ENCODE measurements around the gene VEGFC. TPM values are rescaled to one million over a fixed set of nuclear protein-coding genes. Genes with fewer than 3 reads are reported as not detected.

VEGFC gene
- total RNA-seq, 2 donors from 2014 or later, result not detected

GRCh38 chr4:176789955-176790354, 2.8 kb downstream of the VEGFC start:
- DNase-seq (ENCODE audit: low spot score) (no peak), ATAC-seq (peak in 1 of 2 donors; percentile 44)
- Mint-ChIP-seq H3K4me3 (no peak overlapping the region), H3K36me3 (peaks cover 11% of the 10 kb centered on the region), H3K9me3 (no peaks in the 10 kb centered on the region), H3K27me3 (peaks cover 15 to 41% of the 10 kb centered on the region in 2 donors), H3K27ac (no peak overlapping the region), H3K4me1 (ENCODE audit: low read depth in 2 of 2) (no peaks in the 10 kb centered on the region)

DNA sequence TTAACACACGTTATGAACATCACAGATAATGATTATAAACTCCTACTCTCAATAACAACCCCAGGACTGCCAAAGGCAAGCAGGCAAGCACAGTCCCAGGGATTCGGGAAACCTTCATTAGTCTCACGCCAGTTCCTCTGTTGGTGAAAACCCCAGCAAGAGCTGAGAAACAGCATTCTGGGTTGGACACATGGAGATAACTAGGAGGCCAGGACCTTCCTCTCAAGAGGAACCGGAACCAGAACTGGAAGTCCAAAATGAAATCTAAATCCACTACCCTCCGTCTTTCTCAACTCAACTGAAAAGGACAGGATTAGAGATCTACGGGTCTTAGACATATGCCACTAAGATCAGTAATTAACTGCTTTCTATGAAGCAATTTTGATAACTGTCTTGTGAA, 3.8 kb downstream of the VEGFC start:
- Mint-ChIP-seq H3K4me1 (ENCODE audit: low read depth in 2 of 2) (no peaks in the 10 kb centered on the region), H3K9me3 (no peaks in the 10 kb centered on the region), H3K27me3 (peaks cover 8 to 33% of the 10 kb centered on the region in 2 donors), H3K27ac (no peak overlapping the region), H3K36me3 (peaks cover 9% of the 10 kb centered on the region), H3K4me3 (no peak overlapping the region)
- ATAC-seq, result no peak
- no peak for DNase-seq (ENCODE audit: low spot score)

DNA sequence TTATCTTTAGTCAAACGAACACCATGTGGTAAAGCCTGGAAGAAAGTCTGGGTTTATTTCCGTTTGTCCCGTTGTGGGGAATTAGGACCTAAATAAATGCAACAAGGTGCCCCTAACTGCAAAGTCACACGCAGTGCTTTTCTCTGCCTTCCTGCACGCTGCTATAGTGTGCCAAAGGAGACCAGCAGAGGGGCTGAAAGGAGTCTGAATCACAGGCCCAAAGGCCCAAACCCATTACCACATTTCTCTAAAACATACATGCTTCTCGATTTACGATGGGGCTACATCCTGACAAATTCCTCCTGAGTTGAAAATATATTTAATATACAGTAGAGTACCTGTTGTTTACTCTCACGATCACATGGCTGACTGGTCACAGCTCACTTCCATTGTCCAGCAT, 4.5 kb downstream of the VEGFC start:
- no peak overlapping the region for H3K4me3 Mint-ChIP-seq
- DNase-seq (ENCODE audit: low spot score) (no peak), ATAC-seq (no peak)
- H3K27ac Mint-ChIP-seq, result no peak overlapping the region
- no peaks in the 10 kb centered on the region for H3K4me1 Mint-ChIP-seq (ENCODE audit: low read depth in 2 of 2)
- H3K9me3 Mint-ChIP-seq, result no peaks in the 10 kb centered on the region
- peaks cover 4 to 26% of the 10 kb centered on the region in 2 donors for H3K27me3 Mint-ChIP-seq
- peaks cover 2% of the 10 kb centered on the region for H3K36me3 Mint-ChIP-seq

DNA sequence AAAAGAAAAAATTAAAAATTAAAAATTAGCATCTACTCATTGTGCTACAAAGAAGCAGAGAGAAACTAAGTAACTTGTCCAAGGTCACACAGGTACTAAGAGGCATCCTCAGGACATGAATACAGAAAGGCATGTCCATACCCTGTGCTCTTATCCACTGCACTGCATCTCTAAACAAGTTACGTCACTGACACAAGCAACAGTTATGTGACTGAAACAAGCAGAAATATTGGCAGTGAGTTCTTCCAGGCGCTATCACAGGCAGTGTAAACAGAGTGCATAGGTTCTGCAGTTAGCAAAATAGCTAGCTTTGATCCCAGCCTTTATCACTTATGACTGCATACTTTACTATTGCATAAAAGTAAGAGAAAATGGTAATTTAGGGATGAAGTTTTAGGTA, 7.9 kb downstream of the VEGFC start:
- no peaks in the 10 kb centered on the region for H3K36me3 Mint-ChIP-seq
- no peak for DNase-seq (ENCODE audit: low spot score)
- H3K4me1 Mint-ChIP-seq (ENCODE audit: low read depth in 2 of 2), result no peaks in the 10 kb centered on the region
- no peaks in the 10 kb centered on the region for H3K9me3 Mint-ChIP-seq
- H3K4me3 Mint-ChIP-seq, result no peak overlapping the region
- no peak for ATAC-seq
- H3K27ac Mint-ChIP-seq, result no peak overlapping the region
- peaks cover 0 to 4% of the 10 kb centered on the region in 2 donors for H3K27me3 Mint-ChIP-seq

GRCh38 chr4:176782794-176783193, 9.9 kb downstream of the VEGFC start:
- no peak overlapping the region for H3K27ac Mint-ChIP-seq

DNA sequence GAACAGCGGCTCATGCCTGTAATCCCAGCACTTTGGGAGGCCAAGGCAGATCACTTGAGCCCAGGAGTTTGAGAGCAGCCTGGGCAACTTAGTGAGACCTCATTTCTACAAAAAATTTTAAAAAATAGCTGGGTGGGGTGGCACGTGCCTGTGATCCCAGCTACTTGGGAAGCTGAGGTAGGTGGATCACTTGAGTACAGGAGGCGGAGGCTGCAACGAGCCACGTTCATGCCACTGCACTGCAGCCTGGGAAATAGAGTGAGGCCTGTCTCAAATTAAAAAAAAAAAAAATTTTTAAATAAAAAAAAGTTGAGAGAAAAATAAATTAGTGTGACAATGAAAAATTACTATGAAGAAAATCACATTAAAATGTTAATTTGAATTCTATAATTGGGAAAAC, 10.5 kb downstream of the VEGFC start:
- H3K4me3 Mint-ChIP-seq, result no peak overlapping the region
- ATAC-seq, result no peak

More at GRCh38 chr4:176782794-176783193, 9.9 kb downstream of the VEGFC start:
- no peak for DNase-seq (ENCODE audit: low spot score)
- no peaks in the 10 kb centered on the region for H3K4me1 Mint-ChIP-seq (ENCODE audit: low read depth in 2 of 2)
- ATAC-seq, result no peak
- H3K9me3 Mint-ChIP-seq, result no peaks in the 10 kb centered on the region
- H3K27me3 Mint-ChIP-seq, result no peaks in the 10 kb centered on the region
- no peaks in the 10 kb centered on the region for H3K36me3 Mint-ChIP-seq
- no peak overlapping the region for H3K4me3 Mint-ChIP-seq

DNA sequence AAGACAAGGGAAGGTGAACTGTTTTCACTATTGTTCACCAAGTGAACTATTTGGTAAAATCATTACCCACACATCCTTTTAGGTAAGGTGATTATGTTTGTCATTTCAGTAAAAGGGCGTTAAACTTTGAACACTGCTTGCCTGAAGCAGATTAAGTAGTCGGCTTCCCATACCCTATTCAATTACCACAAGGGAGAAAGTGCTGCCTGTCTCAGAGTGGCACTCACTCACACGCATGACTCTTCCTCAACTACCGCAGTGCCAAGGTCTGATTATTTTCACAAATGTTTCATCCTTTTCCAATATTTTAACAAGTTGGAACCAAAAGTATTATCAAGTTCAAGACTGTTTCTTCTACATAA, 11.0 kb downstream of the VEGFC start:
- no peak overlapping the region for H3K27ac Mint-ChIP-seq
- H3K27me3 Mint-ChIP-seq, result no peaks in the 10 kb centered on the region
- no peaks in the 10 kb centered on the region for H3K4me1 Mint-ChIP-seq (ENCODE audit: low read depth in 2 of 2)
- no peaks in the 10 kb centered on the region for H3K36me3 Mint-ChIP-seq
- H3K4me3 Mint-ChIP-seq, result no peak overlapping the region
- no peaks in the 10 kb centered on the region for H3K9me3 Mint-ChIP-seq
- no peak for DNase-seq (ENCODE audit: low spot score)
- ATAC-seq, result no peak

More for the DNA sequence above, 10.5 kb downstream of the VEGFC start:
- Mint-ChIP-seq H3K27ac (no peak overlapping the region), H3K4me1 (ENCODE audit: low read depth in 2 of 2) (no peaks in the 10 kb centered on the region), H3K9me3 (no peaks in the 10 kb centered on the region), H3K27me3 (no peaks in the 10 kb centered on the region), H3K36me3 (no peaks in the 10 kb centered on the region)
- DNase-seq (ENCODE audit: low spot score), result no peak

- Mint-ChIP-seq H3K36me3 (no peaks in the 10 kb centered on the region), H3K27me3 (no peaks in the 10 kb centered on the region), H3K27ac (no peak overlapping the region), H3K4me3 (no peak overlapping the region), H3K4me1 (ENCODE audit: low read depth in 2 of 2) (no peaks in the 10 kb centered on the region), H3K9me3 (peaks cover 2% of the 10 kb centered on the region)
- DNase-seq (ENCODE audit: low spot score) (no peak), ATAC-seq (no peak)
Measured at GRCh38 chr4:176780995-176781738, 11.6 kb downstream of the VEGFC start.

DNA sequence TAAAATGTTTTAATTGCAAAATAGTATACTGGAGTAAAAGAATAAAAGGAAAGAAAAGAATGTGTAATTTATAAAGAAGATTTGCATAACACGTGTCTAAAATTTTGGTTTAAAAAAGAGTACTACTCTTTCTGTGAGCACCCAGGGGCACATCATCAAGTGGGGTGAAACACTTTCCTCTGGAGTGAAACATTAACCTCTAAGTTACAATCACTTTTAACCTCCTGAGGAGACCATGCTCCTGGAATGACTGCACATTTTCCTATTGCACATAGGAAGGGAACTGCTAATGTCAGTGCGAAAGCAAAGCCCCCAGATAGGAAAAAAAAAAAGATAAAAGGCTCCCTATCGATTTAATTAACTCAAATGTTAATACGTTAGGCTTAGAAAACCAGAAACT, 13.3 kb downstream of the VEGFC start:
- H3K9me3 Mint-ChIP-seq, result peaks cover 2% of the 10 kb centered on the region
- H3K27ac Mint-ChIP-seq, result no peak overlapping the region
- ATAC-seq, result no peak
- no peaks in the 10 kb centered on the region for H3K4me1 Mint-ChIP-seq (ENCODE audit: low read depth in 2 of 2)
- no peaks in the 10 kb centered on the region for H3K27me3 Mint-ChIP-seq
- DNase-seq (ENCODE audit: low spot score), result no peak
- H3K4me3 Mint-ChIP-seq, result no peak overlapping the region
- no peaks in the 10 kb centered on the region for H3K36me3 Mint-ChIP-seq

DNA sequence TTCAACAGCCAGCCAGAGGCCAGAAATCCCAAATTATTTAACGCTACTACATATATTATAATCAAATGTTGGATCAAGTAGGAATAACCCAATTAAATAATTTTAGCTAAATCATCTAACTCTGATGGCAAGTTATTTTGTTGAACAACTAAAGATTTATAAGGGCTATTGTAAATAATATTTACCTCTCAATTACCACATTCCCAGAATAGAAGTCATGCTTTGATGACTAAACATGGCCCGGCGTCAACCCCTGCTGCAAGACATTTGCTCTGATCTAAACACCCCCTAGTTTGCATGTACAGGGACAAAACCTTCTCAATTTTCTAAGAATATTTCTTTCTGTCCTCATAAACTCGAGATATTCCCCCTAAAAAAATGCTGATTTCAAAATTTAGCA, 14.2 kb downstream of the VEGFC start:
- H3K4me3 Mint-ChIP-seq, result no peak overlapping the region
- no peak overlapping the region for H3K27ac Mint-ChIP-seq
- no peaks in the 10 kb centered on the region for H3K4me1 Mint-ChIP-seq (ENCODE audit: low read depth in 2 of 2)
- H3K9me3 Mint-ChIP-seq, result peaks cover 2% of the 10 kb centered on the region
- no peaks in the 10 kb centered on the region for H3K27me3 Mint-ChIP-seq
- ATAC-seq (no peak), DNase-seq (ENCODE audit: low spot score) (no peak)
- H3K36me3 Mint-ChIP-seq, result no peaks in the 10 kb centered on the region

- no peaks in the 10 kb centered on the region for H3K4me1 Mint-ChIP-seq (ENCODE audit: low read depth in 2 of 2)
- no peak for ATAC-seq
- H3K27ac Mint-ChIP-seq, result no peak overlapping the region
- H3K27me3 Mint-ChIP-seq, result no peaks in the 10 kb centered on the region
- no peaks in the 10 kb centered on the region for H3K36me3 Mint-ChIP-seq
- no peak for DNase-seq (ENCODE audit: low spot score)
- H3K9me3 Mint-ChIP-seq, result peaks cover 2% of the 10 kb centered on the region
- H3K4me3 Mint-ChIP-seq, result no peak overlapping the region
Measured at GRCh38 chr4:176778063-176778462, 14.7 kb downstream of the VEGFC start.

DNA sequence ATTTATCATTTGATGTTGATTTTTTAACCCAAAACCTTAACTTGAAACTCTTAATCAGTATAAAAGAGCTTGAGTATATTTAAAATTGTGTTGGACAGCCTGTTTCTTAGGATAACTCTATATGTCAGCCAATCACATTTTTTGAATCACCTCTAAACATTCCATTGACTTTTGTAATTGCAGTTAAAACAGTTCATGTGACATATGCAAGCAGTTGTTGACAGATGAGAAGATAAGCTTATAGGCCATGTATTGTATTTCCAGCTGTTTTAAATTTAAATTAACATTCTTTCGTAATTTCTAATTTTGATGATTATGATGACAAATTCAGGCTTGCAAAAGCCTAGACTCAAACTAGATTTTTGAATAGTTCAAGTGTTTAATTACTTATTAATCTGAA, 17.4 kb downstream of the VEGFC start:
- DNase-seq (ENCODE audit: low spot score) (no peak), ATAC-seq (no peak)
- no peaks in the 10 kb centered on the region for H3K36me3 Mint-ChIP-seq
- peaks cover 7% of the 10 kb centered on the region for H3K9me3 Mint-ChIP-seq
- H3K4me3 Mint-ChIP-seq, result no peak overlapping the region
- no peaks in the 10 kb centered on the region for H3K27me3 Mint-ChIP-seq
- no peaks in the 10 kb centered on the region for H3K4me1 Mint-ChIP-seq (ENCODE audit: low read depth in 2 of 2)
- no peak overlapping the region for H3K27ac Mint-ChIP-seq

DNA sequence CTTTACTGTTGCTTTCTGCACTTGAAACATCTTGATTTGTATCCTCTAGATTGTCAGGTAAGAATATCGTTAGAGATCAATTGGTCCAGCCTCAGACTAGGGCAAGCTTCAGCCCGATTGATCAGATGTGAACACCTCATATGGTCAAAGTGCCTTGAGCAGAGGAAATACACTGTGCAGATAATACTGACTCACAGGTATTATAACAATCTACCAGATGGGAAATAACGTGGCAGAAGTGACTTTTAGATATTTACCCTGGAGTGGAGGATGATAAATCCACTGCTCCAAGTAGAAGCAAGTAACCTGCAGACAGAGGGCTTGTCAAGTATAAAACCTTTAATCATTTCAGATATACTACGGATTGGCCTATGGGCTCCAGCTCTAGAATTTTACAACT, 17.9 kb downstream of the VEGFC start:
- Mint-ChIP-seq H3K4me3 (no peak overlapping the region), H3K27me3 (no peaks in the 10 kb centered on the region), H3K4me1 (ENCODE audit: low read depth in 2 of 2) (no peaks in the 10 kb centered on the region), H3K36me3 (no peaks in the 10 kb centered on the region), H3K27ac (no peak overlapping the region), H3K9me3 (peaks cover 7% of the 10 kb centered on the region)
- no peak for DNase-seq (ENCODE audit: low spot score)
- no peak for ATAC-seq

GRCh38 chr4:176769514-176769913, 23.2 kb downstream of the VEGFC start:
- Mint-ChIP-seq H3K27me3 (no peaks in the 10 kb centered on the region), H3K27ac (no peak overlapping the region), H3K4me1 (ENCODE audit: low read depth in 2 of 2) (no peaks in the 10 kb centered on the region), H3K9me3 (peaks cover 16% of the 10 kb centered on the region), H3K4me3 (no peak overlapping the region), H3K36me3 (no peaks in the 10 kb centered on the region)
- DNase-seq (ENCODE audit: low spot score), result no peak
- ATAC-seq, result no peak

GRCh38 chr4:176767183-176767582, 25.5 kb downstream of the VEGFC start:
- Mint-ChIP-seq H3K4me1 (ENCODE audit: low read depth in 2 of 2) (no peaks in the 10 kb centered on the region), H3K27me3 (no peaks in the 10 kb centered on the region), H3K4me3 (no peak overlapping the region), H3K36me3 (no peaks in the 10 kb centered on the region), H3K27ac (no peak overlapping the region), H3K9me3 (peaks cover 22% of the 10 kb centered on the region)
- DNase-seq (ENCODE audit: low spot score) (no peak), ATAC-seq (no peak)

Measured in natural killer cell treated with Interleukin-12 subunit alpha and Interleukin-12 subunit beta and Interleukin-15 and Interleukin-18, amount 100 ng/mL, for 72 hours (primary cell).